Measurements from ENCODE around the gene ZNF705A. TPM values are rescaled to one million over a fixed set of nuclear protein-coding genes. Genes with fewer than 3 reads are reported as not detected.
"Not testable (repeated sequence)": the region's sequence is repeated elsewhere in the genome, so short reads cannot be mapped to it uniquely, and the experiment has no call there.

Gene ZNF705A
- total RNA-seq, 1 donor from 2014 or later = not detected

DNA sequence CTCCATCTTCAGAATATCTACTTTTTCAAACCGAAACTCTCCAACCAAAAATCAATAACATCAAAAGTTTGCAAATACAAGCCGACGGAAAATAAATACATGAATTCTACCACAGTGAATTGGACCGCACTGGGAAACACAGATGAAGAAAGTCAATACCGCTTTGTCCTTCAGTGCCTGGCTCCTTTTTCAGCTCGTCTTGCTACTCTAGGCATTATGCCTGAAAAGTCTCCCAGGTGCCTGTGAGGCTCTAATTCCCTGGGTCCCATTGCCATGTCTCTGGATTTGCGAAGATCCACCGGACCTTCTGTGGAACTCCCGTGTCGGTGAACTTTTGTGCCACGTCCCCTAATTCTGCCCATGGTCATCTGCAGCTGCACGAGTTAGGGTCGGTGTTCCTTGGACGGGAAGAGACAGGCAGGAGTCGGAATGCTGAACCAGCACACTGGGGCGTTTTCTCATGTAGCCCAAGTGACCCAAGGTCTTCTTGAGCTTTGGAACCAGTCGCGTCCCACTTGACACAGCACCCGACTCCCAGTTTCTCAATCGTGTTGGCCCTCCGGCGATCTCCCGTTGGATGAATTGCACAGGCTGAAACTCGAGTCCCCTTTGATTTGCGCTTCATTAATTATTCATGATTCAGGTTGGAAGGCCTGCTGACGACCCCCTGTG lies 62.0 kb downstream of the ZNF705A start:
- H3K27me3 Mint-ChIP-seq; H3K4me1 Mint-ChIP-seq (ENCODE audit: unreplicated experiment); H3K27ac Mint-ChIP-seq; DNase-seq (ENCODE audit: extremely low spot score, unreplicated experiment); H3K4me3 Mint-ChIP-seq; H3K9me3 Mint-ChIP-seq; H3K36me3 Mint-ChIP-seq: not testable (repeated sequence)

DNA sequence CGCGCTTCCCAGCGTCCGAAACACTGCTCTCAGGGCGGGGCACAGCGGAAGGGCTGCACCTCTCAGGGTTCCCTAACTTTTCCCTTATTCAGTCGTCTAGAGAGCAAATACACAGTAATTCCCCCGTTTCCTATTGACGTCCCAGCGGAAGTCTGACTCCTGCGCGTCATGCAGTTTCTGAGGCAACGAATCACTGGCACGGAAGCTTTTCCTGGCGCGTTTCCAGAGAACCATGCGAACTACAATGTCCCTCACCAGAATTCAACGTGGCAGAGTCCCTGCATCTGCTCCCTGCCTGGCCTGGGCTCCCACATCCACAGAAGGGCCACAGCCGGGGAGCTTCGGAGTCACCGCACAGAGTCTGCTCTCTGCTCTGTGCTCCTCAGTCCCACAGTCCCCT lies 64.6 kb downstream of the ZNF705A start:
- H3K27ac Mint-ChIP-seq; H3K4me3 Mint-ChIP-seq; H3K4me1 Mint-ChIP-seq (ENCODE audit: unreplicated experiment); H3K9me3 Mint-ChIP-seq; H3K36me3 Mint-ChIP-seq; DNase-seq (ENCODE audit: extremely low spot score, unreplicated experiment); H3K27me3 Mint-ChIP-seq: not testable (repeated sequence)

GRCh38 chr12:8221844-8222243 lies 65.0 kb downstream of the ZNF705A start:
- not testable (repeated sequence) for H3K27ac Mint-ChIP-seq; H3K27me3 Mint-ChIP-seq; DNase-seq (ENCODE audit: extremely low spot score, unreplicated experiment); H3K36me3 Mint-ChIP-seq; H3K4me1 Mint-ChIP-seq (ENCODE audit: unreplicated experiment); H3K9me3 Mint-ChIP-seq; H3K4me3 Mint-ChIP-seq

DNA sequence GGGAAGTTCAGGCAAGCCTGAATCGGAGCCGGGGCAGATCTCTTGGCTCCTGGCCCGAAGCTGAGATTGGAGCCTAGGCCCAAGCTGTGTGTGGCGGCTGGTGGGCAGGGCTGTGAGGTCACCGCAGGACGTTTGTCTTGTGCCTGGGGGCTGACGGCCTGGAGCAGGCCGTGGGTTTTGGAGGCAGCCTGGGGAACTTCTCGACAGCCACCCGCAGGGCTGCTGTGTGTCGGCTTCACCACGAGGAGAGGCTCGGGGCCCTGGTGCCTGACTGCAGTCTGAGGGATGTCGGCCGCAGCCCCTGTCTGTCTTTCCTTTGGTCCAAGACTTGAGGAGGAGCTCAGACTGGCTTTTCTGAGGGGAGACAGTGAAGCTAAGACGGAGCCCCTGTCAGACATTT lies 65.5 kb downstream of the ZNF705A start:
- H3K27me3 Mint-ChIP-seq; H3K4me1 Mint-ChIP-seq (ENCODE audit: unreplicated experiment); DNase-seq (ENCODE audit: extremely low spot score, unreplicated experiment); H3K36me3 Mint-ChIP-seq; H3K27ac Mint-ChIP-seq; H3K4me3 Mint-ChIP-seq; H3K9me3 Mint-ChIP-seq: not testable (repeated sequence)

GRCh38 chr12:8223646-8224045 lies 66.8 kb downstream of the ZNF705A start:
- not testable (repeated sequence) for H3K36me3 Mint-ChIP-seq; DNase-seq (ENCODE audit: extremely low spot score, unreplicated experiment); H3K4me3 Mint-ChIP-seq; H3K27ac Mint-ChIP-seq; H3K27me3 Mint-ChIP-seq; H3K4me1 Mint-ChIP-seq (ENCODE audit: unreplicated experiment); H3K9me3 Mint-ChIP-seq

DNA sequence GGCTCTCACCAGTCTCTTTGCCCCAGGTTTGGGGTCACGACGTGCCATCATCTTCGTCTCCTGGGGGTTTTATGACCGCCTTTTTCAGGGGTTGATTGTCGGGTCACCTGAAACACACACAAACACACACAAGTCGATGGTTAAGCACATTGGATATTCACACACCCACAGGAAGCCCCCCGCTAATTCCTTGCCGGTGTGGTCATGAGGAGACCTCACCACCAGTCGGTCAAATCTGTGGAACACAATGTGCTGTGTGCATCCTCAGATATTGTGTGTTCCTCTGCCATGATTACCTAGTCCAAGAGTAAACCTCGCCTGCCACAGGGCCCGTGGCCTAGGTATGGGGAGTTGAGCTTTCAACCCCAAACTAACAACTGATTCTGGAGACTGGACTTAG lies 68.0 kb downstream of the ZNF705A start:
- not testable (repeated sequence) for H3K36me3 Mint-ChIP-seq; H3K27me3 Mint-ChIP-seq; H3K4me3 Mint-ChIP-seq; H3K9me3 Mint-ChIP-seq; H3K4me1 Mint-ChIP-seq (ENCODE audit: unreplicated experiment); DNase-seq (ENCODE audit: extremely low spot score, unreplicated experiment); H3K27ac Mint-ChIP-seq

GRCh38 chr12:8226355-8226754 lies 69.5 kb downstream of the ZNF705A start:
- no peaks in the 10 kb centered on the region for H3K9me3 Mint-ChIP-seq
- no peaks in the 10 kb centered on the region for H3K27me3 Mint-ChIP-seq
- TF ChIP-seq, protein P1, sequence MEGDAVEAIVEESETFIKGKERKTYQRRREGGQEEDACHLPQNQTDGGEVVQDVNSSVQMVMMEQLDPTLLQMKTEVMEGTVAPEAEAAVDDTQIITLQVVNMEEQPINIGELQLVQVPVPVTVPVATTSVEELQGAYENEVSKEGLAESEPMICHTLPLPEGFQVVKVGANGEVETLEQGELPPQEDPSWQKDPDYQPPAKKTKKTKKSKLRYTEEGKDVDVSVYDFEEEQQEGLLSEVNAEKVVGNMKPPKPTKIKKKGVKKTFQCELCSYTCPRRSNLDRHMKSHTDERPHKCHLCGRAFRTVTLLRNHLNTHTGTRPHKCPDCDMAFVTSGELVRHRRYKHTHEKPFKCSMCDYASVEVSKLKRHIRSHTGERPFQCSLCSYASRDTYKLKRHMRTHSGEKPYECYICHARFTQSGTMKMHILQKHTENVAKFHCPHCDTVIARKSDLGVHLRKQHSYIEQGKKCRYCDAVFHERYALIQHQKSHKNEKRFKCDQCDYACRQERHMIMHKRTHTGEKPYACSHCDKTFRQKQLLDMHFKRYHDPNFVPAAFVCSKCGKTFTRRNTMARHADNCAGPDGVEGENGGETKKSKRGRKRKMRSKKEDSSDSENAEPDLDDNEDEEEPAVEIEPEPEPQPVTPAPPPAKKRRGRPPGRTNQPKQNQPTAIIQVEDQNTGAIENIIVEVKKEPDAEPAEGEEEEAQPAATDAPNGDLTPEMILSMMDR (conservative IDR thresholded peaks at IDR 0.05) = no peak
- H3K27ac Mint-ChIP-seq = no peak overlapping the region
- no peaks in the 10 kb centered on the region for H3K4me1 Mint-ChIP-seq (ENCODE audit: unreplicated experiment)
- H3K36me3 Mint-ChIP-seq = no peaks in the 10 kb centered on the region
- H3K4me3 Mint-ChIP-seq = no peak overlapping the region
- no peak for DNase-seq (ENCODE audit: extremely low spot score, unreplicated experiment)

- H3K27ac Mint-ChIP-seq; H3K36me3 Mint-ChIP-seq; H3K4me1 Mint-ChIP-seq (ENCODE audit: unreplicated experiment); H3K9me3 Mint-ChIP-seq; DNase-seq (ENCODE audit: extremely low spot score, unreplicated experiment); H3K27me3 Mint-ChIP-seq: not testable (repeated sequence)
- H3K4me3 Mint-ChIP-seq = peak within 1 kb of the TSS; percentile 31
Measured at GRCh38 chr12:8226992-8227731, 70.3 kb downstream of the ZNF705A start, which contains the start of gene FAM90A1. Gene FAM90A1, minus strand, starts transcription at chr12:8227618. Its CDS starts 2,786 bp downstream, at chr12:8224832.

- not testable (repeated sequence) for H3K27me3 Mint-ChIP-seq; H3K27ac Mint-ChIP-seq; H3K9me3 Mint-ChIP-seq; DNase-seq (ENCODE audit: extremely low spot score, unreplicated experiment); H3K36me3 Mint-ChIP-seq; H3K4me1 Mint-ChIP-seq (ENCODE audit: unreplicated experiment)
- peak overlapping the region; percentile 31 for H3K4me3 Mint-ChIP-seq
Measured at GRCh38 chr12:8227732-8228077, 70.9 kb downstream of the ZNF705A start.

GRCh38 chr12:8228607-8229006 lies 71.8 kb downstream of the ZNF705A start:
- not testable (repeated sequence) for DNase-seq (ENCODE audit: extremely low spot score, unreplicated experiment); H3K36me3 Mint-ChIP-seq; H3K9me3 Mint-ChIP-seq; H3K4me1 Mint-ChIP-seq (ENCODE audit: unreplicated experiment); H3K27ac Mint-ChIP-seq; H3K27me3 Mint-ChIP-seq; H3K4me3 Mint-ChIP-seq

- H3K36me3 Mint-ChIP-seq; H3K27me3 Mint-ChIP-seq; DNase-seq (ENCODE audit: extremely low spot score, unreplicated experiment); H3K9me3 Mint-ChIP-seq; H3K4me3 Mint-ChIP-seq; H3K27ac Mint-ChIP-seq; H3K4me1 Mint-ChIP-seq (ENCODE audit: unreplicated experiment): not testable (repeated sequence)
Measured at GRCh38 chr12:8229486-8229885, 72.7 kb downstream of the ZNF705A start.

Data from type B pancreatic cell (in vitro differentiated cells).